ENCODE data around the gene ENOX1. TPM values are rescaled to one million over a fixed set of nuclear protein-coding genes. Genes with fewer than 3 reads are reported as not detected.

ENOX1 gene
- polyA plus RNA-seq, 2 of the 4 experiments (the other 2 are of a cell fraction): 0.28 to 0.41 TPM

GRCh38 chr13:43230989-43231388, 555.8 kb downstream of the ENOX1 start:
- no peak for FAIRE-seq
- ATAC-seq: no peak
- Histone ChIP-seq H3K27ac (no peak overlapping the region), H3K9me3 (no peaks in the 10 kb centered on the region), H3K4me3 (no peak overlapping the region), H3K4me2 (no peak overlapping the region), H3K4me1 (no peaks in the 10 kb centered on the region)
- DNase-seq (ENCODE audit: low read depth in 1 of 2, low spot score in 1 of 2): no peak
- CTCF ChIA-PET: no interaction called here
- POLR2A ChIA-PET: no interaction called here
- 83% methylated on average over 3 of the region's 3 CpGs for WGBS (ENCODE audit: missing lambda C conversion rate)
- no peak for TF ChIP-seq SMC3 (IDR thresholded peaks at IDR 0.05)
- no peak for TF ChIP-seq TFCP2L1 (CRISPR knock-in tag; IDR thresholded peaks at IDR 0.05)
- TF ChIP-seq SREBF2 (IDR thresholded peaks at IDR 0.05): no peak
- TF ChIP-seq HOXB13 (CRISPR knock-in tag; IDR thresholded peaks at IDR 0.05; ENCODE audit: low read depth): no peak
- TF ChIP-seq PHF8 (IDR thresholded peaks at IDR 0.05; ENCODE audit: borderline replicate concordance, low read depth): no peak
- TF ChIP-seq, protein P1, sequence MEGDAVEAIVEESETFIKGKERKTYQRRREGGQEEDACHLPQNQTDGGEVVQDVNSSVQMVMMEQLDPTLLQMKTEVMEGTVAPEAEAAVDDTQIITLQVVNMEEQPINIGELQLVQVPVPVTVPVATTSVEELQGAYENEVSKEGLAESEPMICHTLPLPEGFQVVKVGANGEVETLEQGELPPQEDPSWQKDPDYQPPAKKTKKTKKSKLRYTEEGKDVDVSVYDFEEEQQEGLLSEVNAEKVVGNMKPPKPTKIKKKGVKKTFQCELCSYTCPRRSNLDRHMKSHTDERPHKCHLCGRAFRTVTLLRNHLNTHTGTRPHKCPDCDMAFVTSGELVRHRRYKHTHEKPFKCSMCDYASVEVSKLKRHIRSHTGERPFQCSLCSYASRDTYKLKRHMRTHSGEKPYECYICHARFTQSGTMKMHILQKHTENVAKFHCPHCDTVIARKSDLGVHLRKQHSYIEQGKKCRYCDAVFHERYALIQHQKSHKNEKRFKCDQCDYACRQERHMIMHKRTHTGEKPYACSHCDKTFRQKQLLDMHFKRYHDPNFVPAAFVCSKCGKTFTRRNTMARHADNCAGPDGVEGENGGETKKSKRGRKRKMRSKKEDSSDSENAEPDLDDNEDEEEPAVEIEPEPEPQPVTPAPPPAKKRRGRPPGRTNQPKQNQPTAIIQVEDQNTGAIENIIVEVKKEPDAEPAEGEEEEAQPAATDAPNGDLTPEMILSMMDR (IDR thresholded peaks at IDR 0.05): no peak
- no peak for TF ChIP-seq POLR2AphosphoS2 (conservative IDR thresholded peaks at IDR 0.05; ENCODE audit: low read length)
- TF ChIP-seq HEYL (CRISPR knock-in tag; IDR thresholded peaks at IDR 0.05): no peak
- no peak for TF ChIP-seq CBX8 (IDR thresholded peaks at IDR 0.05)
- TF ChIP-seq FOSL2 (IDR thresholded peaks at IDR 0.05): no peak
- TF ChIP-seq FOSL2 (CRISPR knock-in tag; IDR thresholded peaks at IDR 0.05): no peak
- TF ChIP-seq HOXA7 (CRISPR knock-in tag; IDR thresholded peaks at IDR 0.05): no peak

DNA sequence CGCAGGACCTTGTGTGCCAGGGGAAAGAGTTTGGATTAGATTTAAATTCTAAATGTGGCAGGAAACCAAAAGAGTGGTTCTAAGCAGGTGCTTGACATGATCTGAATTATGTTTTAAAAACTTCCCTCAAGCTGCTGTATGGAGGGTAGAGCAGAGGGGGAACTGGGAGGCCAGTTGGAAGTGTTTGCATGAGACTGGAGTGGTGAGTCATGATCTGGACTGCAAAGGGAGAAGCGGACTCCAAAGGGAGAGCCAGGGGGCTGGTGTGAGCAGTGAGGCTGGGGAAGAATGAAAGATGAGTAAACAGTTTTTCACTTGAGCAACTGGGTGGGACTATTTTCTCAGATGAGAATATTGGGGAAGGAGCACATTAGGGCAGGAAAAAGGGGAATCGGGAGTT, 557.3 kb downstream of the ENOX1 start:
- ChIA-PET CTCF (interaction anchor here (0.6 kb wide), 1 partner anchor 574 kb away, joined by 3 read pairs; no protein-coding TSS in a partner anchor), POLR2A (no interaction called here)
- no peak for FAIRE-seq
- Histone ChIP-seq H3K27ac (no peak overlapping the region), H3K4me1 (no peaks in the 10 kb centered on the region), H3K4me2 (no peak overlapping the region), H3K4me3 (no peak overlapping the region), H3K9me3 (no peaks in the 10 kb centered on the region)
- no peak for TF ChIP-seq MAX (IDR thresholded peaks at IDR 0.05)
- TF ChIP-seq EHF (CRISPR knock-in tag; IDR thresholded peaks at IDR 0.05): no peak
- TF ChIP-seq RFX5 (IDR thresholded peaks at IDR 0.05): no peak
- TF ChIP-seq SREBF2 (IDR thresholded peaks at IDR 0.05): no peak
- TF ChIP-seq, protein P2, sequence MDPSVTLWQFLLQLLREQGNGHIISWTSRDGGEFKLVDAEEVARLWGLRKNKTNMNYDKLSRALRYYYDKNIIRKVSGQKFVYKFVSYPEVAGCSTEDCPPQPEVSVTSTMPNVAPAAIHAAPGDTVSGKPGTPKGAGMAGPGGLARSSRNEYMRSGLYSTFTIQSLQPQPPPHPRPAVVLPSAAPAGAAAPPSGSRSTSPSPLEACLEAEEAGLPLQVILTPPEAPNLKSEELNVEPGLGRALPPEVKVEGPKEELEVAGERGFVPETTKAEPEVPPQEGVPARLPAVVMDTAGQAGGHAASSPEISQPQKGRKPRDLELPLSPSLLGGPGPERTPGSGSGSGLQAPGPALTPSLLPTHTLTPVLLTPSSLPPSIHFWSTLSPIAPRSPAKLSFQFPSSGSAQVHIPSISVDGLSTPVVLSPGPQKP (IDR thresholded peaks at IDR 0.05; ENCODE audit: low read depth, low read length): no peak
- no peak for TF ChIP-seq FOSL2 (IDR thresholded peaks at IDR 0.05)
- TF ChIP-seq FOSL2 (CRISPR knock-in tag; IDR thresholded peaks at IDR 0.05): no peak
- TF ChIP-seq, protein P1 (IDR thresholded peaks at IDR 0.05): no peak
- TF ChIP-seq MYC (IDR thresholded peaks at IDR 0.05; ENCODE audit: borderline replicate concordance, low read length): no peak
- TF ChIP-seq, protein P3, sequence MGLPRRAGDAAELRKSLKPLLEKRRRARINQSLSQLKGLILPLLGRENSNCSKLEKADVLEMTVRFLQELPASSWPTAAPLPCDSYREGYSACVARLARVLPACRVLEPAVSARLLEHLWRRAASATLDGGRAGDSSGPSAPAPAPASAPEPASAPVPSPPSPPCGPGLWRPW (IDR thresholded peaks at IDR 0.05): no peak
- TF ChIP-seq NFE2L2 (conservative IDR thresholded peaks at IDR 0.05; ENCODE audit: low read length): no peak
- TF ChIP-seq KDM1A (IDR thresholded peaks at IDR 0.05; ENCODE audit: low read depth): no peak
- TF ChIP-seq EP300 (IDR thresholded peaks at IDR 0.05): no peak
- no peak for TF ChIP-seq CBX8 (IDR thresholded peaks at IDR 0.05)
- no peak for TF ChIP-seq CHD2 (IDR thresholded peaks at IDR 0.05; ENCODE audit: low read length, partially characterized antibody)
- TF ChIP-seq RAD21 (conservative IDR thresholded peaks at IDR 0.05 in 1 of 2, IDR thresholded peaks at IDR 0.05 in 1 of 2): no peak
- TF ChIP-seq MAFK (IDR thresholded peaks at IDR 0.05; ENCODE audit: partially characterized antibody): no peak
- ATAC-seq: no peak; a peak in 1 of 6 replicates
- 33% methylated on average over 3 of the region's 3 CpGs for WGBS (ENCODE audit: missing lambda C conversion rate)
- DNase-seq (ENCODE audit: low read depth in 1 of 2, low spot score in 1 of 2): peak in 1 of 2 experiments; percentile 10
